Neuronal stem cell (in vitro differentiated cells): ENCODE results near the gene SUCLG1.

Experiments
- DNase-seq: peaks from one replicate; pipeline ENCODE4 v3.0.0-alpha.2; 2013; ENCODE audit warnings: low spot score
- H2AFZ ChIP-seq: one replicate; pipeline ENCODE4 v1.6.1; 2013; ENCODE audit warnings: mild to moderate bottlenecking, low read length, inconsistent platforms
- H2AK5ac ChIP-seq: 2 replicates; pipeline ENCODE4 v1.6.1; 2013; ENCODE audit warnings: low read depth, mild to moderate bottlenecking, inconsistent platforms, low read length, moderate library complexity, mixed read lengths
- H2BK120ac ChIP-seq: 2 replicates; pipeline ENCODE4 v1.6.1; 2013; ENCODE audit warnings: low read depth, mild to moderate bottlenecking, inconsistent platforms, low read length, moderate library complexity, mixed read lengths
- H2BK12ac ChIP-seq: one replicate; pipeline ENCODE4 v1.6.1; 2013; ENCODE audit warnings: low read length, inconsistent platforms
- H2BK15ac ChIP-seq: 2 replicates; pipeline ENCODE4 v1.6.1; 2013; ENCODE audit warnings: mild to moderate bottlenecking, low read length, inconsistent platforms, mixed read lengths
- H2BK5ac ChIP-seq: one replicate; pipeline ENCODE4 v1.6.1; 2013; ENCODE audit warnings: inconsistent platforms, mild to moderate bottlenecking, low read length, moderate library complexity
- H3K14ac ChIP-seq: one replicate; pipeline ENCODE4 v1.6.1; 2013; ENCODE audit warnings: low read length, inconsistent platforms
- H3K18ac ChIP-seq: 2 replicates; pipeline ENCODE4 v1.6.1; 2013; ENCODE audit warnings: low read length, inconsistent platforms
- H3K23ac ChIP-seq: 2 replicates; pipeline ENCODE4 v1.6.1; 2013; ENCODE audit warnings: low read depth, mild to moderate bottlenecking, mixed read lengths, low read length, inconsistent platforms; ENCODE audit not compliant: poor library complexity
- H3K27ac ChIP-seq: replicated peaks from 3 replicates; pipeline ENCODE4 v1.5.1; 2013; ENCODE audit warnings: low read length, inconsistent platforms
- H3K27me3 ChIP-seq, 3 experiments: 2 replicates each; pipeline ENCODE4 v1.6.1; 2013; ENCODE audit warnings: low read length in 3 of 3, mild to moderate bottlenecking in 2 of 3, inconsistent platforms in 1 of 3, low read depth in 1 of 3, mixed read lengths in 1 of 3, moderate library complexity in 1 of 3; ENCODE audit not compliant: control insufficient read depth in 3 of 3, insufficient read depth in 3 of 3
- H3K36me3 ChIP-seq, 2 donors: replicated peaks in 1 of 2; 2 replicates each; pipeline ENCODE4 v1.6.1; 2013; ENCODE audit warnings: low read length in 2 of 2; ENCODE audit not compliant: control insufficient read depth in 2 of 2, insufficient read depth in 2 of 2
- H3K4ac ChIP-seq: 2 replicates; pipeline ENCODE4 v1.6.1; 2013; ENCODE audit warnings: inconsistent platforms, mild to moderate bottlenecking, low read length, moderate library complexity
- H3K4me1 ChIP-seq, 2 donors: 1 replicate in 1 of 2; 2 replicates in 1 of 2; pipeline ENCODE4 v1.6.1; 2013; ENCODE audit warnings: low read length in 2 of 2, low read depth in 1 of 2; ENCODE audit not compliant: control insufficient read depth in 2 of 2, insufficient read depth in 1 of 2
- H3K4me2 ChIP-seq: one replicate; pipeline ENCODE4 v1.6.1; 2013; ENCODE audit warnings: mild to moderate bottlenecking, low read length, inconsistent platforms; ENCODE audit not compliant: insufficient read depth, poor library complexity, severe bottlenecking
- H3K4me3 ChIP-seq, 2 donors: 2 replicates each; pipeline ENCODE4 v1.5.1; 2013; ENCODE audit warnings: low read length in 2 of 2, mild to moderate bottlenecking in 2 of 2, inconsistent platforms in 1 of 2, moderate library complexity in 1 of 2
- H3K79me1 ChIP-seq: one replicate; pipeline ENCODE4 v1.6.1; 2013; ENCODE audit warnings: low read depth, mild to moderate bottlenecking, inconsistent platforms, low read length, moderate library complexity
- H3K9ac ChIP-seq: one replicate; pipeline ENCODE4 v1.6.1; 2013; ENCODE audit warnings: mild to moderate bottlenecking, low read depth, low read length, inconsistent platforms; ENCODE audit not compliant: poor library complexity
- H3K9me3 ChIP-seq, 2 donors: replicated peaks in 1 of 2; 2 replicates each; pipeline versions ENCODE3 to v1.6.1; 2013; ENCODE audit warnings: low read length in 2 of 2, mild to moderate bottlenecking in 2 of 2, inconsistent platforms in 1 of 2, low read depth in 1 of 2, mixed read lengths in 1 of 2, moderate library complexity in 1 of 2; ENCODE audit not compliant: control insufficient read depth in 2 of 2, insufficient read depth in 1 of 2
- H4K8ac ChIP-seq: one replicate; pipeline ENCODE4 v1.6.1; 2013; ENCODE audit warnings: low read depth, mild to moderate bottlenecking, inconsistent platforms, low read length, moderate library complexity
- H4K91ac ChIP-seq: one replicate; pipeline ENCODE4 v1.6.1; 2013; ENCODE audit warnings: low read length, low read depth, mild to moderate bottlenecking, inconsistent platforms; ENCODE audit not compliant: poor library complexity
- WGBS, 2 donors: extraction: QIAGEN DNeasy Blood & Tissue Kit; methylation state at CpG; one replicate each; pipeline ENCODE4 v1.1.7; 2013; ENCODE audit warnings: missing lambda C conversion rate in 2 of 2, mixed read lengths in 1 of 2; ENCODE audit not compliant: insufficient read length in 2 of 2, insufficient replicate concordance in 1 of 2; ENCODE audit errors: extremely low coverage in 2 of 2; 5-methylcytosine and 5-hydroxymethylcytosine counted together

SUCLG1 gene

DNA sequence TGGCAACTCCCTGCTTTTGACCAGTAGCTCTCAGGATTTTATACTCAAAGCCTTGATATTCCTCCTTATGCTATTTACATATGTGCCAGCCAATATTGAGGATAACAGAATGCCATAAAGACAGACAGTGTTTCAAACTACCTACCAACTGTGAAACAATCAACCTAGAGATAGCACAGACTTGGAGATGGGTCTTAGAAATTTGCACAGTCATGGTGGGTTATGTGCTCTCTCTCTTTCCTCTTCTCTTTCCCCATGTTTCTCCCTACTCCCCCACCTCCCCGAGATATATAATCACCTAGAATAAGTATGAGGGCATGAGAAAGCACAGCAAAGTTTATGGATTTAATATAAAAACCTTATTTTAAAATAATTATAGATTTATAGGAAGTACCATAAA is 24.2 kb upstream of the SUCLG1 start:
- Histone ChIP-seq H3K4me2 (no peak overlapping the region), H3K9ac (no peak overlapping the region), H3K18ac (no peak overlapping the region), H3K4me1 (peaks cover 4 to 9% of the 10 kb centered on the region in 2 donors), H4K91ac (no peak overlapping the region), H4K8ac (no peak overlapping the region), H3K79me1 (no peaks in the 10 kb centered on the region), H2BK120ac (no peak overlapping the region), H3K14ac (no peak overlapping the region), H2AFZ (no peak overlapping the region), H3K27ac (no peak overlapping the region), H2BK5ac (no peak overlapping the region), H3K23ac (no peak overlapping the region), H3K4me3 (no peak overlapping the region), H3K9me3 (peaks cover 0 to 3% of the 10 kb centered on the region in 2 donors), H2BK15ac (no peak overlapping the region), H3K4ac (no peak overlapping the region), H3K36me3 (no peaks in the 10 kb centered on the region), H2BK12ac (no peak overlapping the region), H2AK5ac (no peak overlapping the region), H3K27me3 (peaks cover 0 to 7% (median 0%) of the 10 kb centered on the region in 3 experiments)
- DNase-seq: no peak
- no CpG with 5 or more reads among the region's 1 CpG for WGBS, 2 donors

DNA sequence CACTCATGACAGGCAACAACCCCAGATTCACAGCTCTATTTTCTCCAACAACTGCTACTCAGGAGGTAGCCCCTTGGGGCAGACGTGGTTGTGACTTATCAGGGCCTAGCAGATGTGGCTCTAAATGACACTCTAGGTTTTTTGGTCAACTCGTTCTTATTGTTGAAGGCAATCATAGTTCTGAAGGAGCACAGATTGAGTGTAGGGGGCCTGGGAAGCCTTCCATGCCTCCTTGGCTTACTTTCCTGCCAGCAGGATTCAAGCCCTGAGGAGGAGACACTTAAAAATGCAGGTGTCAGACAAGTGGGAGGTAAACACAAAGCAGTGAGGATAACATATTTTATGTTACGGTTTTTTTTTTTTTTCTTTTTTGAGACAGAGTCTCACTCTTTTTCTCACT is 23.5 kb upstream of the SUCLG1 start:
- no peak overlapping the region for H2BK5ac ChIP-seq
- H3K79me1 ChIP-seq: no peaks in the 10 kb centered on the region
- H3K4me3 ChIP-seq: no peak overlapping the region
- peaks cover 4 to 9% of the 10 kb centered on the region in 2 donors for H3K4me1 ChIP-seq
- no peak overlapping the region for H2BK15ac ChIP-seq
- peak overlapping the region; percentile 28 for H2AFZ ChIP-seq
- no peak overlapping the region for H2BK12ac ChIP-seq
- H3K23ac ChIP-seq: no peak overlapping the region
- no peak overlapping the region for H3K4ac ChIP-seq
- no peak overlapping the region for H3K14ac ChIP-seq
- no peak overlapping the region for H4K91ac ChIP-seq
- no peak overlapping the region for H4K8ac ChIP-seq
- H3K27me3 ChIP-seq: peaks cover 0 to 7% (median 0%) of the 10 kb centered on the region in 3 experiments
- no peak overlapping the region for H2AK5ac ChIP-seq
- no peaks in the 10 kb centered on the region for H3K36me3 ChIP-seq
- H3K27ac ChIP-seq: no peak overlapping the region
- no peak overlapping the region for H3K18ac ChIP-seq
- H2BK120ac ChIP-seq: no peak overlapping the region
- no peak for DNase-seq
- H3K4me2 ChIP-seq: no peak overlapping the region
- H3K9me3 ChIP-seq: peaks cover 7% of the 10 kb centered on the region in 2 donors
- no peak overlapping the region for H3K9ac ChIP-seq
- WGBS, 2 donors: no CpG with 5 or more reads among the region's 3 CpGs

DNA sequence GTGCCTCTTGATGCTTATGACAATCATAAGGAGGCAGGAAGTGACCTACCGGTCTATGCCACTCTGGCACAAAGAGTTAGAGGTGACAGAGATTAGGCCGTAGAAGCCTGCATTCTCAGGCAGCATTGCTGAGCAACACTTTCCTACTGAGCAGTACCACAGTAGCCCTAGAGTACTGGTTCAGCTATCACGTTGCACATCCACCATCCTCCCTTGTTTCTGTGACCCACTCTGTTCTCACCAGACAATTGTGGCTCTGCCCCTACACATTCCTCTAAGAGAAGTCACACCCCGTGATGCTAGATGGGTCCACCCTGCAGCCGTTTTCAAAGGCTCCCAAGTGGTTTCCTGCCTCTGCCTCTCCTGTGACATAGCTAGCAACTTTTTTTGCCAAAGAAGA is 22.6 kb upstream of the SUCLG1 start:
- no peak overlapping the region for H2BK120ac ChIP-seq
- H3K9ac ChIP-seq: no peak overlapping the region
- peaks cover 0 to 7% (median 0%) of the 10 kb centered on the region in 3 experiments for H3K27me3 ChIP-seq
- no peaks in the 10 kb centered on the region for H3K79me1 ChIP-seq
- no CpG with 5 or more reads among the region's 5 CpGs for whole genome bisulfite sequencing, 2 donors
- no peak overlapping the region for H2AK5ac ChIP-seq
- no peak overlapping the region for H3K27ac ChIP-seq
- peak overlapping the region; percentile 45 for H2AFZ ChIP-seq
- no peak overlapping the region for H3K4me2 ChIP-seq
- peaks cover 0 to 5% of the 10 kb centered on the region in 2 donors for H3K4me1 ChIP-seq
- H3K18ac ChIP-seq: no peak overlapping the region
- H2BK5ac ChIP-seq: no peak overlapping the region
- no peak overlapping the region for H2BK12ac ChIP-seq
- no peak for DNase-seq
- no peak overlapping the region for H3K4ac ChIP-seq
- H3K4me3 ChIP-seq: no peak overlapping the region
- no peak overlapping the region for H3K23ac ChIP-seq
- H4K91ac ChIP-seq: no peak overlapping the region
- peaks cover 13 to 14% of the 10 kb centered on the region in 2 donors for H3K9me3 ChIP-seq
- no peak overlapping the region for H3K14ac ChIP-seq
- no peak overlapping the region for H2BK15ac ChIP-seq
- H4K8ac ChIP-seq: no peak overlapping the region
- no peaks in the 10 kb centered on the region for H3K36me3 ChIP-seq

DNA sequence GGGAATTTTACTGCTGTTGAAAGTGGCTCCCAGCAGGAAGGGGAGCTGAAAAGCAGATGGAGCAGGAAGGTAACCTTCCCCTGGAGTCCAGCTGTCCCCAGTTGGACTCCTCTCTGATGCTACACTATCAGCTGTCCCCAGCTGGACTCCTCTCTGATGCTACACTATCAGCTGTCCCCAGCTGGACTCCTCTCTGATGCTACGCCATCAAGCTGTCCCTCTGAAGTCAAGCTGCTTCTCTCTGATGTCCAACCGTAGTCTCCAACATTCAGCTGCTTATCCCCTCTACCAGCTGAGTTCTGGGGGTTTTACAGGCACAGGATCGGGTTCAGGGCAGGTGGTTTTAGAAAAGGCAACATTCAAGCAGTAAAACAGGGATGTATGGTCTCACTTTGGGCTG is 19.8 kb upstream of the SUCLG1 start:
- Histone ChIP-seq H3K9ac (no peak overlapping the region), H4K91ac (no peak overlapping the region)
- no CpG with 5 or more reads among the region's 3 CpGs for WGBS, 2 donors

More for the DNA sequence above, 19.8 kb upstream of the SUCLG1 start:
- no peak overlapping the region for H2BK120ac ChIP-seq
- no peak overlapping the region for H3K23ac ChIP-seq
- peaks cover 0 to 4% (median 0%) of the 10 kb centered on the region in 3 experiments for H3K27me3 ChIP-seq
- H3K9me3 ChIP-seq: peaks cover 14 to 16% of the 10 kb centered on the region in 2 donors
- H3K27ac ChIP-seq: no peak overlapping the region
- H4K8ac ChIP-seq: no peak overlapping the region
- no peak overlapping the region for H3K4ac ChIP-seq
- H2AFZ ChIP-seq: no peak overlapping the region
- no peak overlapping the region for H3K14ac ChIP-seq
- no peak overlapping the region for H3K18ac ChIP-seq
- no peak for DNase-seq
- H3K4me2 ChIP-seq: no peak overlapping the region
- H2BK5ac ChIP-seq: no peak overlapping the region
- peaks cover 0 to 5% of the 10 kb centered on the region in 2 donors for H3K4me1 ChIP-seq
- H2BK15ac ChIP-seq: no peak overlapping the region
- no peaks in the 10 kb centered on the region for H3K79me1 ChIP-seq
- no peak overlapping the region for H2BK12ac ChIP-seq
- no peak overlapping the region for H3K4me3 ChIP-seq
- H2AK5ac ChIP-seq: no peak overlapping the region
- H3K36me3 ChIP-seq: no peaks in the 10 kb centered on the region
